Gastroesophageal sphincter (tissue), 3 donors: Measurements from ENCODE around the gene FAXDC2.

ENCODE experiments used
- CTCF ChIP-seq, 4 experiments: fragments of 200-600 bp in 2 of 4; fragments of 450-650 bp in 2 of 4; sonication (generic) in 1 of 4; IDR thresholded peaks; one replicate each; pipeline ENCODE4 v1.5.1; 2017 to 2019; ENCODE audit warnings: antibody characterized with exemption in 4 of 4, mild to moderate bottlenecking in 2 of 4, moderate library complexity in 2 of 4
- POLR2AphosphoS5 ChIP-seq: sonication (generic); formaldehyde crosslinking; IDR thresholded peaks from one replicate; pipeline ENCODE4 v1.6.1; 2017; ENCODE audit warnings: antibody characterized with exemption

GRCh38 chr5:154830219-154830595 is 20.2 kb downstream of the FAXDC2 start:
- TF ChIP-seq CTCF (IDR thresholded peaks at IDR 0.05), result no peak
- no peak for TF ChIP-seq POLR2AphosphoS5
